Liver (tissue), 9 donors: ENCODE data around the gene LIPC. TPM values are rescaled to one million over a fixed set of nuclear protein-coding genes. Genes with fewer than 3 reads are reported as not detected.

ENCODE experiments used
- DNase-seq: peaks from one replicate; pipeline ENCODE4 v3.0.0-alpha.2; 2017; ENCODE audit warnings: low spot score
- H3K27ac ChIP-seq, 2 donors: one replicate each; pipeline ENCODE4 v1.7.0; 2013; ENCODE audit warnings: inconsistent platforms in 2 of 2, low read length in 2 of 2, control low read depth in 1 of 2, low read depth in 1 of 2, mild to moderate bottlenecking in 1 of 2
- H3K27me3 ChIP-seq, 4 donors: one replicate each; pipeline versions ENCODE4 v1.6.1 to v1.7.0; 2013; ENCODE audit warnings: low read length in 3 of 4, inconsistent platforms in 1 of 4, mild to moderate bottlenecking in 1 of 4, moderate library complexity in 1 of 4; ENCODE audit not compliant: control insufficient read depth in 4 of 4, insufficient read depth in 4 of 4
- H3K36me3 ChIP-seq, 4 donors: one replicate each; pipeline versions ENCODE4 v1.6.1 to v1.7.0; 2013; ENCODE audit warnings: low read length in 3 of 4, mild to moderate bottlenecking in 3 of 4, low read depth in 1 of 4, moderate library complexity in 1 of 4; ENCODE audit not compliant: control insufficient read depth in 4 of 4, insufficient read depth in 3 of 4
- H3K4me1 ChIP-seq, 4 donors: one replicate each; pipeline versions ENCODE4 v1.6.1 to v1.7.0; 2013; ENCODE audit warnings: low read length in 3 of 4, mild to moderate bottlenecking in 3 of 4, moderate library complexity in 1 of 4; ENCODE audit not compliant: control insufficient read depth in 4 of 4, insufficient read depth in 4 of 4
- H3K4me3 ChIP-seq, 3 donors: one replicate each; pipeline versions ENCODE4 v1.6.1 to v1.7.0; 2013; ENCODE audit warnings: low read length in 3 of 3, control low read depth in 1 of 3, low read depth in 1 of 3, mild to moderate bottlenecking in 1 of 3
- H3K9ac ChIP-seq, 2 donors: one replicate each; pipeline ENCODE4 v1.7.0; 2013; ENCODE audit warnings: low read length in 2 of 2, mild to moderate bottlenecking in 2 of 2, moderate library complexity in 2 of 2, control low read depth in 1 of 2, low read depth in 1 of 2
- H3K9me3 ChIP-seq, 4 donors: one replicate each; pipeline versions ENCODE4 v1.6.1 to v1.7.0; 2013; ENCODE audit warnings: low read length in 3 of 4; ENCODE audit not compliant: control insufficient read depth in 4 of 4
- EGR1 ChIP-seq, 2 donors: IDR thresholded peaks; 2 replicates each; pipeline ENCODE4 v1.6.1; 2016 to 2018; ENCODE audit warnings: antibody characterized with exemption in 2 of 2, low read depth in 2 of 2
- FOXA1 ChIP-seq: IDR thresholded peaks from 2 replicates; pipeline ENCODE4 v1.6.1; 2016; ENCODE audit warnings: antibody characterized with exemption
- FOXA2 ChIP-seq: IDR thresholded peaks from 2 replicates; pipeline ENCODE4 v1.6.1; 2016; ENCODE audit warnings: antibody characterized with exemption
- GABPA ChIP-seq, 2 donors: IDR thresholded peaks in 1 of 2; conservative IDR thresholded peaks in 1 of 2; 2 replicates each; pipeline ENCODE4 v1.6.1; 2016; ENCODE audit warnings: antibody characterized with exemption in 2 of 2, mild to moderate bottlenecking in 1 of 2, moderate library complexity in 1 of 2
- HNF4A ChIP-seq, 2 donors: conservative IDR thresholded peaks; 2 replicates each; pipeline ENCODE4 v1.6.1; 2016; ENCODE audit warnings: antibody characterized with exemption in 2 of 2, mild to moderate bottlenecking in 2 of 2
- HNF4G ChIP-seq: IDR thresholded peaks from 2 replicates; pipeline ENCODE4 v1.6.1; 2016; ENCODE audit warnings: antibody characterized with exemption
- NR2F2 ChIP-seq: IDR thresholded peaks from 2 replicates; pipeline ENCODE4 v1.6.1; 2016; ENCODE audit warnings: antibody characterized with exemption
- RAD21 ChIP-seq, 2 donors: IDR thresholded peaks; 2 replicates each; pipeline ENCODE4 v1.6.1; 2016; ENCODE audit warnings: antibody characterized with exemption in 2 of 2, mild to moderate bottlenecking in 2 of 2
- RXRA ChIP-seq, 2 donors: IDR thresholded peaks; 2 replicates each; pipeline ENCODE4 v1.6.1; 2017 to 2018; ENCODE audit warnings: antibody characterized with exemption in 2 of 2, mild to moderate bottlenecking in 1 of 2
- SP1 ChIP-seq: IDR thresholded peaks from 2 replicates; pipeline ENCODE4 v1.6.1; 2018; ENCODE audit warnings: antibody characterized with exemption, mild to moderate bottlenecking
- YY1 ChIP-seq: IDR thresholded peaks from 2 replicates; pipeline ENCODE4 v1.6.1; 2016; ENCODE audit warnings: antibody characterized with exemption, mild to moderate bottlenecking
- ZBTB33 ChIP-seq: IDR thresholded peaks from 2 replicates; pipeline ENCODE4 v1.6.1; 2016; ENCODE audit warnings: antibody characterized with exemption
- WGBS: extraction: QIAGEN DNeasy Blood & Tissue Kit; methylation state at CpG from one replicate; pipeline ENCODE4 v1.1.7; 2013; 5-methylcytosine and 5-hydroxymethylcytosine counted together
- polyA plus RNA-seq, 2 donors: library from polyadenylated mRNA; stranded (reverse) in 1 of 2; unstranded in 1 of 2; fragments of 200-250 nt in 1 of 2; fragments of >200 nt in 1 of 2; fragmentation: Nextera tagmentation in 1 of 2; extraction: Ambion mirVana in 1 of 2; gene quantifications; one replicate each; pipeline versions ENCODE4 v1.2.1 to v1.2.3, GENCODE V29; 2013 to 2015
- total RNA-seq, 2 donors: library from RNA; depleted of rRNA; stranded (reverse); fragments of >200 nt; gene quantifications; one replicate each; pipeline ENCODE4 v1.2.3, GENCODE V29; 2014
- TF ChIP-seq, protein P1 (sequence below): IDR thresholded peaks from 2 replicates; pipeline ENCODE4 v1.6.1; 2016; ENCODE audit warnings: antibody characterized with exemption
- TF ChIP-seq, protein P2 (sequence below): fragments of 150-350 bp; IDR thresholded peaks from 2 replicates; pipeline ENCODE4 v1.5.1; 2017; ENCODE audit warnings: improper control_type of control experiment, low read depth, low read length; ENCODE audit not compliant: missing input control
- donor health status: healthy.
- donor health status: healthy.
- donor health status: healthy.
- donor health status: healthy.
- donor health status: healthy.

Gene LIPC
- total and polyA plus RNA-seq, 4 donors, result 60.1 to 268 (median 131) TPM

- Histone ChIP-seq H3K36me3 (no peaks in the 10 kb centered on the region), H3K27ac (no peak overlapping the region), H3K9ac (no peak overlapping the region), H3K9me3 (no peaks in the 10 kb centered on the region), H3K4me1 (peaks cover 2 to 17% (median 14%) of the 10 kb centered on the region in 4 donors), H3K27me3 (no peaks in the 10 kb centered on the region), H3K4me3 (no peak overlapping the region)
- no peak for TF ChIP-seq NR2F2
- no peak for TF ChIP-seq FOXA1
- no peak for TF ChIP-seq GABPA (IDR thresholded peaks at IDR 0.05 in 1 of 2, conservative IDR thresholded peaks at IDR 0.05 in 1 of 2)
- TF ChIP-seq RAD21 (IDR thresholded peaks at IDR 0.05), result no peak
- no peak for TF ChIP-seq YY1
- 92% methylated on average over 1 of the region's 1 CpG for WGBS
- no peak for DNase-seq
Measured at GRCh38 chr15:58398071-58398470, 33.7 kb upstream of the LIPC start.

GRCh38 chr15:58398643-58399042 lies 33.1 kb upstream of the LIPC start:
- no peak for TF ChIP-seq FOXA2
- TF ChIP-seq HNF4A (conservative IDR thresholded peaks at IDR 0.05), result no peak
- TF ChIP-seq ZBTB33, result no peak
- no peak for TF ChIP-seq SP1
- no peak for TF ChIP-seq RXRA (IDR thresholded peaks at IDR 0.05)
- no peak for TF ChIP-seq EGR1 (IDR thresholded peaks at IDR 0.05; ENCODE audit: low read depth in 2 of 2)
- no peak for TF ChIP-seq HNF4G
- TF ChIP-seq FOXA1, result no peak
- TF ChIP-seq GABPA (IDR thresholded peaks at IDR 0.05 in 1 of 2, conservative IDR thresholded peaks at IDR 0.05 in 1 of 2), result no peak
- TF ChIP-seq, protein P1, sequence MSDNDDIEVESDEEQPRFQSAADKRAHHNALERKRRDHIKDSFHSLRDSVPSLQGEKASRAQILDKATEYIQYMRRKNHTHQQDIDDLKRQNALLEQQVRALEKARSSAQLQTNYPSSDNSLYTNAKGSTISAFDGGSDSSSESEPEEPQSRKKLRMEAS, result no peak
- TF ChIP-seq, protein P2, sequence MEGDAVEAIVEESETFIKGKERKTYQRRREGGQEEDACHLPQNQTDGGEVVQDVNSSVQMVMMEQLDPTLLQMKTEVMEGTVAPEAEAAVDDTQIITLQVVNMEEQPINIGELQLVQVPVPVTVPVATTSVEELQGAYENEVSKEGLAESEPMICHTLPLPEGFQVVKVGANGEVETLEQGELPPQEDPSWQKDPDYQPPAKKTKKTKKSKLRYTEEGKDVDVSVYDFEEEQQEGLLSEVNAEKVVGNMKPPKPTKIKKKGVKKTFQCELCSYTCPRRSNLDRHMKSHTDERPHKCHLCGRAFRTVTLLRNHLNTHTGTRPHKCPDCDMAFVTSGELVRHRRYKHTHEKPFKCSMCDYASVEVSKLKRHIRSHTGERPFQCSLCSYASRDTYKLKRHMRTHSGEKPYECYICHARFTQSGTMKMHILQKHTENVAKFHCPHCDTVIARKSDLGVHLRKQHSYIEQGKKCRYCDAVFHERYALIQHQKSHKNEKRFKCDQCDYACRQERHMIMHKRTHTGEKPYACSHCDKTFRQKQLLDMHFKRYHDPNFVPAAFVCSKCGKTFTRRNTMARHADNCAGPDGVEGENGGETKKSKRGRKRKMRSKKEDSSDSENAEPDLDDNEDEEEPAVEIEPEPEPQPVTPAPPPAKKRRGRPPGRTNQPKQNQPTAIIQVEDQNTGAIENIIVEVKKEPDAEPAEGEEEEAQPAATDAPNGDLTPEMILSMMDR, result no peak
- H3K9ac ChIP-seq, result no peak overlapping the region
- DNase-seq, result no peak
- H3K36me3 ChIP-seq, result no peaks in the 10 kb centered on the region
- no peaks in the 10 kb centered on the region for H3K9me3 ChIP-seq
- H3K4me3 ChIP-seq, result no peak overlapping the region
- H3K4me1 ChIP-seq, result peaks cover 2 to 14% (median 12%) of the 10 kb centered on the region in 4 donors
- 97% methylated on average over 6 of the region's 6 CpGs for WGBS
- H3K27ac ChIP-seq, result no peak overlapping the region
- H3K27me3 ChIP-seq, result no peaks in the 10 kb centered on the region

DNA sequence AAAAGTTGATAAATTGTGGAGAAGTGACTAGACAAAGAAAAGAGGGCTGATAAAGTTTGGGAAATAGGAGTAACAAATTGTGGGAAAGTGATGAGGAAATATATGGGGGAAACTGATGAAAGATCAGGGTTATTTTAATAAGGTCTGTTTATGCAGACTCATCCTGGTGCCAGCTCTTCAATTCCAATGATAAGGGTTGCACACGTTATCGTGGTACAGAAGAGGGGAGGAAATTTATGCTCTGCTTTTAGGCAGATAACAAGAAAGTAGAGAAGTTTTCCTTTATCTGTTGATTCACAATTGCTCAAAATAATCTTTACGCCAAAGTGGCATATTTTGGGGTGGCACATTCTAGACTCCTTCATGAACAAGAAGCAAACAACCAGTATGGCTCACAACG lies 32.1 kb upstream of the LIPC start:
- 67% methylated on average over 4 of the region's 4 CpGs for WGBS
- no peak for DNase-seq

More for the DNA sequence above, 32.1 kb upstream of the LIPC start:
- H3K4me1 ChIP-seq, result peaks cover 2 to 12% (median 11%) of the 10 kb centered on the region in 4 donors
- no peak overlapping the region for H3K27ac ChIP-seq
- H3K27me3 ChIP-seq, result no peaks in the 10 kb centered on the region
- H3K9me3 ChIP-seq, result no peaks in the 10 kb centered on the region
- TF ChIP-seq RXRA (IDR thresholded peaks at IDR 0.05), result peak in 1 of 2 donors; percentile 6
- no peak for TF ChIP-seq RAD21 (IDR thresholded peaks at IDR 0.05)
- no peak overlapping the region for H3K4me3 ChIP-seq
- H3K36me3 ChIP-seq, result no peaks in the 10 kb centered on the region
- no peak overlapping the region for H3K9ac ChIP-seq
